NCI-H2196 treated with DMSO at 0.1 percent for 48 hours (cell line): ENCODE results near the gene EXOC2.

Source experiments
- DNase-seq: peaks from one replicate; lab custom pipeline; 2025; ENCODE audit not compliant: unreplicated experiment; lab: John Stamatoyannopoulos, UW

Gene EXOC2

DNA sequence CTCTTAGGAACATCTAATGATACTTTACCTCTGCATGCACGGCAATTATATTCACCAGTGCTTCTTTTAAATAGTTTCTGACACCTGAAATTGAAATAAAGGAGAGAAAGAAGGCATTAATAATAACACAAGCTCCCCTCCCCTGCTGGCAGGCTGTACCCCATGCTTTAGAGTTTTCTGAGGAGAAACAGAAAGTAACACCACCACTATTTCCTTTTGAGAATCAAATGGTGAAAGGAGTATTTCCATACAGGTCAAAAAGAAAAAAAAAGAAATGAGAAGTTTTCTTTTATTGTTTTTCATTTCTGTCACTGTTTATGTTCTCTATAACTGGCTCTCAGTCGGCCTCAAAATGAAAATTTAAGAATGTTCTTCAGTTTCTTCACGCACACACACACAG lies 193.3 kb downstream of the EXOC2 start:
- no peak for DNase-seq

DNA sequence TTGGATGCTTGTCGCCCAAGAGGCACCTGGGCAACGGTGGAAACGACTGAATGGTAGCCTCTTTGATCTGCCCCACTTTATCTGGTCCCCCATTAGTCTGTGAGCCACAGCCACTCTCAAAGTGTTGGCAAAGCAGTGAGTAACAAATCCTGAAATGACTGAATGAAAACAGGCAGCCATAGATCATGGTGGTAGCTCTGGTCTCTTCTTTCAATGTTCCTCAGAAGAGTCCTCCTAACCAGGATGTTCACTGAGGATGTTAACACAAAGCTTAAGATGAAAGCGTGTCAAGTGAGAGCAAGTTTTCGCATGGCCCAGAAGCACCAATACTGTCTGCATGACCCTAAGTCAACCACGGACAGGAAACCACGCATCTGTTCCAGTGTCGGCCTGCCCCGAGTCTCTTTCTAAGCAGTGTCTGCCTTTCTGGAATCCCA lies 194.1 kb downstream of the EXOC2 start:
- no peak for DNase-seq

GRCh38 chr6:497258-497657 lies 195.7 kb downstream of the EXOC2 start:
- DNase-seq, result no peak

- DNase-seq, result no peak
Observed at GRCh38 chr6:496649-497048, 196.3 kb downstream of the EXOC2 start.

DNA sequence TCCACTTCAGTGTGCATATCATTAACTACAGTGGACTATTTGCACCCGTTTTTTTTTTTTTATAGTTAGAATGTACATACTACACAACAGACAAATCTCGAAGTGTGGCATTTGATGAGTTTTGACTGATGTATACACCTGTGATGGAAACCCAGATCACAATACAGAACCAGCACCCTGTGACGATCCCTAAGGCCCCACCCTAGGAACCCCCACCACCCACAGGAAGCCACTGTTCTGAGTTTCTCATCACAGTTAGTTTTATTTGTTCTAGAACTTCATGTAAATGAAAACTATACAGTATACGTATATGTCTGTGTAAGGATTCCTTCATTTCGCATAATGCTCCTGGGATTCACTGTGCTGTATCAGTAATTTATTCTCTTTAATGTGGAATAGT lies 198.5 kb downstream of the EXOC2 start:
- no peak for DNase-seq

DNA sequence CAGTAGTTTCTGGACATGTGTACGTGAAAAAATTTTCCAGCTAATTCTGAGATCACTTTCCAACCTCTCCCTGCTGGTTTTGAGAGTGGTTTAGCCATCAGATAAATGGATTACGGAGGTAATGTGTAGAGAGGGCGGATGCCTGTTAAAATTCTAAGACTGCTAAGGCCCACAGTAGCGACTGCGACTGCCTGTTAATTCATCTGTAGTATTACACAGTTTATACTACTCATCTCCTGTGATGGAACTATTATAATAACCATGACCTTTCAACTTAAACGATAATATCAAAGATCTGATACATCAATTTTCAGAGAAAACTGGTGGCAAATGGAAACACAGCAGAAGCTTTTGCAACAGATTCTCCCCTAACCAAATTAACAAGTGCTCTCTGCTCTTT lies 199.1 kb downstream of the EXOC2 start:
- DNase-seq, result no peak

DNA sequence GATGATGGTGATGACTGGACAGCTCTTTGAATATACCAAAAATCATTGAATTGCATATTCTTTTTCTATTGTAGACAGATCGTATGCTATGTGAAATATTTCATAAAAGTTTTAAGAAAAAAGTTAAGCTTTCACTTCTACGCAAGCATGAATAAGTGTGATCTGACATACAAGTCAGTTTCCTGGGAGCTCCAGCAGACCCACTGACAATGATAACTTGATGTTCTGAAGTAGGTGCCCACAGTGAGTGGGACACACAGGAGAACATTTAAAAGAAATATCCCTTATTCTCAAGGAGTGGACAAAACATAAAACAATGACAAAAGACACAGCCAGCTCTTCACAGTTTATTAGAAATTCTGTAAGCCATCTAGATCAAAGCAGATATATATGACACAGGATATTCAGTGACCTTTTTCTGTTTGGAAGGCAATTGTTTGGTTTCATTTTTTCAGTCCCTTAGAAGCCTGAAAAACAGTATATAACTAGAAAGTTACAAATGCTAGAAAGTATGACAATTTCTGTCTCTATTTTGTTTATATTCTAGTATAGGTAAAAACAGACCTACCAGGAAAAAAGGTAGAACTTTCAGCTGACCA lies 200.0 kb downstream of the EXOC2 start:
- no peak for DNase-seq

GRCh38 chr6:492178-492577 lies 200.8 kb downstream of the EXOC2 start:
- no peak for DNase-seq

DNA sequence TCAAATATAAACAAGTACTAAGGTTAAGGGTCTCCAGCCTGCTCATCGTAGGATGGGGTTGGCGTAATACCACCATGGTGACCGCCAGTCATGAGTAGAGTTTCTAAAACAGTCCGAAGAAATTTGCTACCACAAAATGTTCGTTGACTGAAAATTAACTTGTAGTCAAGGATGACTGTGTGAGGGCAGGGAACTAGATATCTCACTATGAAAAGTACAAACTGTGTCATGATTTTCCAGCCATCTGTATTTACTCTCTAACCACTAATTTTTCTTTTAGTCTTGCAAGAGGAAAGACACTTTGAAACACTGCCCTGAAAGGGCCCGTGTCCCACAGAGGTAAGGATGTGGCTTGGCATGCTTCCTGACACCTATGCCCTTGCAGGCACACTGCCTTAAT lies 201.7 kb downstream of the EXOC2 start:
- DNase-seq, result no peak

DNA sequence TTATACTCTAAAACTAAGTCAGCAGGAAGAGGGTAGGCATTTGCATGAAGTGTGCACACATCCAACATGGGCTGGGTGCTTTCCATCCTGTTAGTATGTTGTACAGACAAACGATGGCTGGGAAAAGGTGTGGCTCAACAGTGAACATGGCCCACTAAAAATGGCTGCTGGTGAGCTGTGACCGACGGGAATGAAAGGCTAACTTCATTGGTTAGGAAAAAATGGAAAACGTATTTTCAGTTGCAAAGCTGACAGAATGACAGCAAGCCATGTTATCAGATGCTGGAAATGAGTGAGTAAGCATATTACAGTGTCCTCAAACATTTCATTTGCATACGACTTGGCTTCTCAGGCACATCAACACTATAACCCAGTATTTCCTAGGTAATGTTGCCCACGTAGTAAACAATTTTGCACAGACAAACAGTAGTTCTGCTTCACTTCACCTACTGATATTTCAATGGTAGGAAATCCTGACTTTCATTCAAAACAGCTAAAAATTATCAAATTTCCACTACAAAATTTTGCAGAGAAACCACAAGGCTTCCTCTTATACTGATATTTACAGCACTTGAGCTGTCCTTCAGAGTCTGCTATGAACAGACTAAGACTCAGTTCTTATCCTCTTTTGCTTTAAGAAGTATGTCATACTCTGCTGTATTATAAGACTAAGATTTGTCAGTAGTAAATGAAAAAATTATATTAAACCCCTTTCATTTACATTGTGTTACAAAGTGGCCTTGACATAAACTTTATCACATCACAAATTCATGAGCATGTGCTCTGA lies 202.5 kb downstream of the EXOC2 start:
- DNase-seq, result no peak

- no peak for DNase-seq
Observed at GRCh38 chr6:489762-490161, 203.2 kb downstream of the EXOC2 start.

DNA sequence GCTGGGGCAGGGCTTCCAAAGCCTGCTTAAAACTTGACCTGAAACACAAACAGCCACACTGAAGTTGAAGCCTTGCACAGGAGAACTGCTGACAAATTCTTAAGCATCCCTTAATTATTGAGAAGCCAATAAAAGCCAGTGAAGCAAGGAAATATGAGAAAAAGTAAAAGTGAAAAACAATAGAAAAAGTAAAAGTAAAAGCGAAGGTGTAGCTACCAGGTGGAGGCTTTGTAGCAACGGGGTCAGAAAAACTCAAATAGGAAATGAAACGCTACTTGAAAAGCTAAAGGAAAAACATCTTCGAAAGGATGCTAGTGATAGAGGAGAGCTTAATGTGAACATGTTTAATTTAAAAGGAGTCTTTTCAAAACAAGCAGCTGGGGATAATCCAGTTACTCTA lies 203.9 kb downstream of the EXOC2 start:
- no peak for DNase-seq

GRCh38 chr6:487956-488355 lies 205.0 kb downstream of the EXOC2 start:
- DNase-seq, result no peak

- no peak for DNase-seq
Observed at GRCh38 chr6:485655-486170, 207.2 kb downstream of the EXOC2 start.

DNA sequence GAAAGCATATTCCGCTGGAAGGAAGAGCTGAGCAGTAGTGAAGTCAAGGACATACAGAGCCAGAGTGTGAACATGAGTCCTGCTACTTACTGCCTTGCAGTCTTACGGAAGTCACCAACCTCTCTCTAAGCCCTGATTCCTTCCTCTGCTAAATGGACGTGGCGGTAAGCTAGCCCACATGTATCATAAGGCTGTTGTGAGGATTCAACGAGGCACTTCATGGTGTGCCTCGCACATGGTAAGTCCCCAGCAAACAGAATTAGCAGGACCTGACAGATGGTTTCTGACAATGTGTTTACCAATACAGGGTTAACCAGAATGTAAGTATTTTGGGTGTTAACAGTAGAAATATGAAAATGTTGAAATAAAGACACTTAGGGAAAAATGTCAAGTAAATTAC lies 208.2 kb downstream of the EXOC2 start:
- DNase-seq, result no peak

GRCh38 chr6:484086-484745 lies 208.7 kb downstream of the EXOC2 start:
- no peak for DNase-seq

DNA sequence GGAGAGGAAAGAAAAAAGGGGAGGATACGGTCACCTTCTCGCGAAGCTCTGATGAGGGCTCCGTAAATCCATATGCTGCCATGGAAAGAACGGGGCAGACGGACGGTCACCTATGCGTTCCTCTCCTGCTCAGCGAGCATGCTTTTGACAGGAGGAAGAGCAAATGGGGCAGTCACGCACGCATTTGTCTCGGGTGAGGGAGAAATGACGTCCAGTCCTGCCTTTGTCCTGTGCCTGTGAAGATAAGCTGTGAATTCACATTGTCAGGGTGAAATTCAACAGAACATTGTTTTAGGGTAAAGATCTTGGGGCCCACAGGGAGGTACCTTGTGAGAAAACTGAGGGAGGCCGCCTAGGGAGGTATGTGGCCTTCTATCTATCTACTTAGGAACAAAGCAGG lies 217.6 kb downstream of the EXOC2 start:
- DNase-seq, result no peak

DNA sequence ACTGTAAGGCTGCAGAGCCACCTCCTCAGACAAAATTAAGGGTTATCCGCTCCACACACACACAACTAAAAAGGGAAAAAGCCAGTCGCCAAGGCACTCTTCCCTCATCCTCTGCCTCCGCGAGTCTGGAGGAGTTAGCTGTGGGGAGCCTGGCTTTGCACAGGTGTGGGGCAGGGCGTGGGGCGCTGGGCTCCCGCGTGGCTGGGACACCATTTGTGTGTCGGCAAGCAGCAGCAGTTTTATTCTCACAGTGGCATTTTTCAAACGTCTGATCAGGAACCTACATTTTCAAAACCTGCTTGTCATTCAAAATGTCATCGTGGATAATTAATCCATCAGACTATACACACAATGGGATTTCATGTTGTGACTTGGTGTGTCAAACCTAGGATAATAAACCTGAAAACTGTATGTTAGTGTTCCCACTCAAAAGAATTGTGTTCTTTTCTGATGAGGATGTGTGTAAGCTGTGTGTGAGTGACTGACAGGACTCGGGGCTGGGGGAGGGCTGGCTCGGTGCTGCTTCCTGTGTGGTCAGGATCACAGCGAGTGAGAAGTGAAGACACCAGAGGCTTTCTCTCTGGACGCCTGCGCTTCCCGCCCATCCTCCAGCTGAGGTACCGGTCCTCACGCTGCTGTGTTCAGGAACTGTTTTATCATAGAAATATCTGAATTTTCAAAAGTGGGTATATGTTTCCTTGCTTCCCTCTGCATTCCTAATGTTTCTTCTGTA lies 218.3 kb downstream of the EXOC2 start:
- no peak for DNase-seq

DNA sequence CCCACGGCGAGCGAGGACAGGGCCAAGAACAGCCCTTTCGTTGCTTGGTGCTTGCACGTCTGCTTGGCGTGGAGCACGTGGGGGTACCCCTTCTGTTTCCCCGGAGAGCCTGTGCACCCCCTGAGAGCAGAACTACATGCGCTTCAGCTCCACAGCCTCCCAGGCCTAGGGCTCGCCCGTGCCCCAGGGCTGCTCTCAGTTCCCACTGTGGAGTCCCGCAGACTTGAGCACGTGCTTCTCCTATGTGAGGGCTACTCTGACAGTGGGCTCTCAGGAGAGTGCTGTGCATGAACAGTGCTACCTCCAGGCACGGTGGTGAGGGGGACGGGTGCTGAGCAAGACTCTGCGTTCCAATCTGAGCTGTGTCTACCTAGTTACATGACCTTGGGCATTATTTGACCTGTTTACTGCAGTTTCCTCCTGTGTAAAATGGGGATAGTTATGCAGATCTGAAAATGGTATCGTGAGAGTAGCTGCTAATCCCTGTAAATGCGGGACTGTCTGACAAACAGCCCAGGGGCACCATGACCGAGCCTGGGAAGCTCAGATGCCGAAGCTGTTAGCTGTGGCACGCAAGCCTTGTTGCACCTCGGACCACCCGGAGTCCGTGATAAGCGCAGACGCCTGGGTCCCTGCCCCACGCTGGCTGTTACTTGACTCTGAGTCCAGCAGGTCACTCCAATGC lies 219.0 kb downstream of the EXOC2 start:
- DNase-seq, result no peak

DNA sequence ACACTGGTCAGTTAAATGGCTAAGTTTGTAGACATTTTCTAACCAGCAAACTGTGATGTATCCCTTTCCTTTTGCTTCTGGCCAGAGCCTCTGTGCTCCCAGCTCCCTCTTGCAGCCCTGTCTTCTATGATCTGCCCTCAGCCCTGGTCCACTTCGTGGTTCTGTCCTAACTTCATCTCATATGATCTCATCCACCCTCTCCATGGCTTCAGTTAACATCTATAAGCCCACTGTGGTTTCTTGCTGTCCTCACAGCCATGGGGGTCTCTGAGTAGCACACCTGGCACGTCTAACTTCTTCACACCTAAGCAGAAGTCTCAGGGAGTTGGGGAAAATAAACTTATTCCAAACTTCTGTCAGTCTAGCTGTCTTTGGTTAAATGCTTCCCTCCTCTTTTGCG lies 219.6 kb downstream of the EXOC2 start:
- DNase-seq, result no peak

GRCh38 chr6:470901-471448 lies 222.0 kb downstream of the EXOC2 start:
- no peak for DNase-seq
